Erythroblast (primary cell): ENCODE data around the gene YDJC.

Experiments
- GATA1 ChIP-seq: IDR thresholded peaks from 2 replicates; pipeline ENCODE4 v1.6.1; 2011; ENCODE audit warnings: low read depth, mild to moderate bottlenecking, control low read depth, low read length, moderate library complexity
- POLR2A ChIP-seq: IDR thresholded peaks from 2 replicates; pipeline ENCODE4 v1.6.1; 2011; ENCODE audit warnings: mild to moderate bottlenecking, low read length

DNA sequence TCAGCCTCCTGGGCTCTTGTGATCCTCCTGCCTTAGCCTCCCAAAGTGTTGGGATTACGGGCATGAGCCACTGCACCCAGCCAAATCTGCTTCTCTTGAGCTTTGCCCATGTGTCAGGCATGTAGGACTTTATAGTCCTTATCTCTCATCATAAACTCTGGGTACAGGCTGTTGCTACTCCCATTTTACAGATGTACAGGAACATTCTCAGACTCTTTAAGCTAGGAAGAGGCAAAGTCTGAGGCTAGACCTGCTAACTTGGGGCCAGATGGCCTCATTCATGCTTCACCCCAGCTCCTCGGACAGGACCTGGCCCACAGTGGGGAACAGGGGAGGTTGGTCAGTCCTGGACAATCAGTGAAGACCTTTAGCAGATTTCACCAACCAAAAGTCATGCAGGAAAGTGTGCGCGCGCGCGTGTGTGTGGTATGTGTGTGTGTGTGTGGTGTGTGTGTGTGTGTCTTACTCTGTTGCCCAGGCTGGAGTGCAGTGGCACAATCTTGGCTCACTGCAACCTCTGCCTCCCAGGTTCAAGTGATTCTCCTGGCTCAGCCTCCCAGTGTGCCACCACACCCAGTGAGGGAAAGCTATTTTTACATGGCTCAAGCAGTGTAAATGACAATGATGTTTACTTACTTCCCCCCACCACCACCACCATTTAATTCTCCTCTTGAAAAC is 23.8 kb downstream of the YDJC start:
- TF ChIP-seq POLR2A = no peak
- TF ChIP-seq GATA1 = no peak
